KOPT-K1 (cell line): ENCODE measurements around the gene DUSP5.

ENCODE experiments used
- H3K27ac ChIP-seq: fragments of 200-600 bp; sonication (generic); 2 replicates; pipeline ENCODE4 v1.5.1; 2016; ENCODE audit warnings: antibody characterized with exemption, mild to moderate bottlenecking, low read depth, low read length; ENCODE audit not compliant: poor library complexity, severe bottlenecking
- H3K36me3 ChIP-seq: fragments of 200-600 bp; sonication (generic); 2 replicates; pipeline ENCODE4 v1.5.1; 2017; ENCODE audit warnings: antibody characterized with exemption, mild to moderate bottlenecking, low read length, moderate library complexity; ENCODE audit not compliant: insufficient read depth
- H3K9me3 ChIP-seq: fragments of 200-600 bp; sonication (generic); 2 replicates; pipeline ENCODE4 v1.5.1; 2017; ENCODE audit warnings: antibody characterized with exemption, low read length, mild to moderate bottlenecking; ENCODE audit not compliant: insufficient read depth, poor library complexity, severe bottlenecking

The DUSP5 gene

DNA sequence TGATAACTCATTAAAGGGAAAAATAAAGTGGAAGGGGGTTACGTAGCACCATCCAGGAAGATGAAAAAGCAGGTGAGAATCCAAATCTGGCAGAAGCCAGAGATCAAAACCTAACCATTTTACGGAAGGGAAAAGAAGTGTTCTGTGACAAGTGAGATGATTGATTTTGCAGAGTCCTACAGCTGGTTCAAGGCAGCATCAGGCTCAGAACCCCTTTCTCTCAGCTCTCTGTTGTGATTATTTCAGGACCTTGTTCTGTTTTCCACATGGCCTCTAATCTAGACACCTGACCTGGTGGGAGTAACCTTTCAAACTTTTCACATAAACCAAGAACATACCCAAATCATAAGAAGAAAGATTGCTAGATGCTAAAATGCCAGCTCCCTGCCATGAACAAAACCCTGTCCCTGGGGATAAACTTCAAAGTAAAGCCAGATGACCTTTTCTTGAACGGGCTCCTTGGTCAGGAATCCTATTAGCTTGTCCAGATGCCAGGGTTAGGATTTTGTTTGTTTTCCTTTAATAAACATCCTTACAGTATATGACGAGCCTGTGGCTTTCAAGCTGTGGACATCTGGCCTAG, 5.9 kb downstream of the DUSP5 start:
- H3K9me3 ChIP-seq: no peaks in the 10 kb centered on the region
- no peak overlapping the region for H3K27ac ChIP-seq
- H3K36me3 ChIP-seq: no peaks in the 10 kb centered on the region

DNA sequence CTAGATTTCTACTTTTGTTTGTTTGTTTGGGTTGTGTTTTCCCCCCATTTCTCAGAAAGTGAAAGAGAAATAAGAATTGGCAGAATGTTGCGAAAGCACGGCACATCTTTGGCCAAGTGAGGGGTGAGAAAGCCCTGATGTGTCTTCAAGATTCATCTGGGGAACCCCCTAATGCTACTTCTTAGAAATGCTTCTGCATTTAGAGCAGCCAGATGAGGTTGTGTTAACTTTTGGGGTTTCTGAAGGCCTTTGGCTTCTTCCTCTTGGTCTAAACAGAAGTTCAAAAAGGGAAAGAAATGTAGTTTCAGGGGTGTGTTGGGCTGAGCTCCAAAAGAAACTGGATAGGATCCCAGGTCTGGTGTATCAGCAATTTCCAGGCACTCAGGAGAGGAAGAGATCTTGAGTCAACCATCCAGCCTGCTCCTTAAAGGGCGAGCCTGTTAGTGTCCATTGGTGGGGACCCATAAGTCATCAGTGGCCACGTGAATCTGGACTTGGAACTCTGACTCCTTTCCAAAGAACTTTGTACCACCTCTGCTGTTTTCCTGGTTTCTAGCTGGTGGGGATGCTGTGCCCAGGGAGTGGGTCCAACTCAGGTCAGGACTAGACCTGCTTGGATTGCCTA, 6.5 kb downstream of the DUSP5 start:
- Histone ChIP-seq H3K36me3 (no peaks in the 10 kb centered on the region), H3K9me3 (no peaks in the 10 kb centered on the region), H3K27ac (no peak overlapping the region)

DNA sequence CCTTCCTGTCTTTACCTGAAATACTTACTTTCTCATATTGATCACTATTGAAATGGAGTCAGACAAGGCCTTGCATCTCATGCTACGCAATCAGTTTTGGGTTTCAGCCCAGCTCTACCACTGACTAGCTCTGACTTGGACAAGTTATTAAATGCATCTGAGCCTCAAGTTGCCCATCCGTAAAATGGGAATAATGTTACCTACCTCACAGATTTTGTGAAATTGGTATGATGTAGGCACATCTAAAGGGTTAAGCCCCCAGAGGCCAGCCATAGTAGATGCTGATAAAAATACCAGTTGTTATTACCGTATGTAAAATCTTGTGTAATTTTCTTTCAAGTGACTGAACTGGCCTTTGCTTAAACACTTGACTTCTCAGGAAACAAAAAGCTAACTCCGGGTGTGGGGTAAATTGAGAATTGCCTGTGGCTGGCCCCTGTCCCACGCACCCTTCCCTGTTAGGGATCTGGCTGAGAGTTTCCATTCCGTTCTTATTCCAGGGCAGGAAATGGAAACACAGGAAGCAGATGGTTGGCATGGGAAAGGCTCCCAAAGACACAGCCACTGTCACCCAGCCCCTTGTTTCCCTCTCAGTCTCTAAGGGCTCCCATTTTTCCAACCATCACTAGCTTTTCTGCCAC, 7.5 kb downstream of the DUSP5 start:
- H3K27ac ChIP-seq: no peak overlapping the region
- H3K36me3 ChIP-seq: no peaks in the 10 kb centered on the region
- H3K9me3 ChIP-seq: no peaks in the 10 kb centered on the region

DNA sequence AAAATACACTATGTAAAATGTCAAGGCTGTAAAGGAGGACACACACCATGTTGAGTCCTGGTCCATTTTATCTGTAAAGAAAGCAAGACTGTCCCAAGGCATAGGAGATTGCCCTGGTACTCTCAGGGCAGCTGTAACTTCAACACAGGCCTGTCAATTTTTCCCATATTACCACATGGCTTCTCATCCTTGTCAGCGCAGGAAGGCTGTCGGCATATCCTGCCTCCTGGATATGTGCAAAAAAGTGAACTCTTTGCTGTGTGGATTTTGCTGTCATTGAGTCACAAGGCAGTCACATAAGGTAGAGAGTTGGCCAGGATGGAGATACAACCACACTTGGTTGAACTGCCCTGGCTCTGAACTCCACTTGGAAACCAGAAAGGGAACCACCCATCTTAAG, 8.7 kb downstream of the DUSP5 start:
- no peaks in the 10 kb centered on the region for H3K9me3 ChIP-seq
- no peaks in the 10 kb centered on the region for H3K36me3 ChIP-seq
- no peak overlapping the region for H3K27ac ChIP-seq

DNA sequence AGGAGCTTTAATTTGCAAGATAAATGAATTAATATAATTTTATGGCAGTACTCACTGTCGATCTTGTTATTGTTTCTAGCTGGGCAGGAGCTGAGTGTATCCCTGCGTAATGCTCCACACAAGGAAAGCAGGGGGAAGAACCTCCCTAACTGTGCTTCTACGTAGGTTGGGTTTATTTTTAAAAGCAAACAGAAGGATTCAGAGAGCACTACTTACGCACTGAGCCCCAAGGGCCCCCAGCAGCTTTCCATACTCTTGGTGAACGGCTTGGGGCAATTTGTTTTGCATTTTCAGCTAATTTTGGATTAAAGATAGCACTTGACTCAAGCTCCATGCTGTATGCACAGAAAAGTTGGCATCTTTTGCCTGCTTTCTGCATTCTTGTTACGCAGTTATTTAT, 9.6 kb downstream of the DUSP5 start:
- Histone ChIP-seq H3K9me3 (no peaks in the 10 kb centered on the region), H3K27ac (no peak overlapping the region), H3K36me3 (no peaks in the 10 kb centered on the region)

DNA sequence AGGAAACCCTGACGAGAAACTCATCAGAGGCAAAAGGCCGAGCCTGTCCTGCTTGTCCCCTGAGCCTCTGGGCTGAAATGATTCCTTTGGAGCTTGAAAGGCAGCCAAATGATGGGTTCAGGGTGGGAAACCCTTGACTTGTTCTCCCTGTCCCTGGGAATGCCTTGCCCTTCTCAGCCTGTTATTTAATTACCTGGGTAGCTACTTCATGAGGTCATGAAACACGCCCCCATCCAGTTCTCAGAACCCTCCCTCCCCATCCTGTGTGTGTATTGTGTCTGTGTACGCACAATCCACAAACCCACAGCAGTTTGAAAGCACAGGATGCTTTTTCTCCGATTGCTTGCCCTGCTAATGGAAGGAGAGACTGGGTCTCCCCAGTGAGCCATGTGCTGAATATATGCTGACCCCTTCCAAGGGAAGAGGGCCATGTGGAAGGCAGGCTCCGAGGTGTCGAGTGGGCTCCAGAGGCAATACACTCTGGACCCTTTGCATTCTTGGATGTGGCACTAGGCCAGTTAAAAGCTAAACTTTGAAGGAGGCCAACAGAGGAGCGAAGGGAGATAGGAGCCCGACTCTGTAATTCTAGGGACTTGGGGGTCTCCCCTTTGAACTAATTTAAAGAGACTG, 10.6 kb downstream of the DUSP5 start:
- Histone ChIP-seq H3K27ac (no peak overlapping the region), H3K9me3 (no peaks in the 10 kb centered on the region), H3K36me3 (no peaks in the 10 kb centered on the region)

DNA sequence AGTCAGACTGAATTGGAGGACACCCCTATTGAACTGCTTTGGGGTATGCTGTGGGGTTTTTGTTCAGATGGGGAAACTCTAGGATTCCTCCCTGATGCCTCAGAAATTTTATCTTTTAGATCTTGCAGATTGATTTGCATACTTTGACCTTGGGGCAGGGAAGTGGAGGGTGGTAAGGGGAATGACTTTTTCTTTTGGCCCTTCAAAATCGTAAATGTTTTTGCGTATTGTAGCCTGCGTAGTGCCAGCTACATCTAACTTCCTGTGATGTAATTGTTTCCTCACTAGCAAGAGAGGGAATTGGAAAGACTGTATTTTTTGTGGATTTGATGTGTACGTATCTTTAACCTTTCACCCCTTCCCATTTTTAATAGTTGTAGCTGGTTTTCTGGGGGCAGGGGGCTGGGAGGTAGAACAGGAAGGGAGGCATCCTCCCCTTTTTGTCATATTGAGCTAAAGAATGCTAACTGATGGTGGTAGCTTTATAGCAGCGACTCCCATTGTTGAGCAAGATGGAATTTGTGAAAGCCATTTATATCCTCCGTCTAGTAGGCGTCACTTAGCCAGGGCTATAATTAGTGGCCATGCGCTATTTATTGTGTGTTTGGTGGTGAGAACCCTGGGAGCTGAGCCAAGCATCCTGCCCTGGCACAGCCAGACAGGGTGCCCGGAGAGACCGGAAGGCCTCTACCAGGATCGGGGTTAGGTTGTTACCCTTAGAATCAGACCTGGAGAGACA, 11.3 kb downstream of the DUSP5 start:
- no peaks in the 10 kb centered on the region for H3K36me3 ChIP-seq

DNA sequence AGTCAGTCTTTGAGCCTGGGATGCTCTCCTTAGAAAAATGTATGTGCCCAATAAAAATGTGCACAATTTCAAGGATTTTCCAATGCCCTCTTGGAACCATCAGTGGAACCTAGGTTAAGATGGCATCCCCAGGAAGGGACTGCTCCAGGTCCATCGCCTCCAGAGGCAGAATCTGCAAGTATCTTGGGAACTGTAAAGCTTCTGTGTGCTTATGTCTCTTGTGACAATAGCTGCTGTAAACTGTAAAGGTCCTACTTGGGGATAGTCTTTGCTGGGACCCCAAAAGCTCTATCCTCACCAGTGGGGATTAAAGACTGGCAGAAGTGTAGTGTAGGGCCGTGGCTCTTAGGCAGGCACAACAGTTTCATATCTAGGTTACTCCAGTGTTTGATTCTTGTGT, 11.9 kb downstream of the DUSP5 start:
- H3K36me3 ChIP-seq: no peaks in the 10 kb centered on the region
- H3K27ac ChIP-seq: no peak overlapping the region
- H3K9me3 ChIP-seq: no peaks in the 10 kb centered on the region

More for the DNA sequence above, 11.3 kb downstream of the DUSP5 start:
- no peak overlapping the region for H3K27ac ChIP-seq
- no peaks in the 10 kb centered on the region for H3K9me3 ChIP-seq

DNA sequence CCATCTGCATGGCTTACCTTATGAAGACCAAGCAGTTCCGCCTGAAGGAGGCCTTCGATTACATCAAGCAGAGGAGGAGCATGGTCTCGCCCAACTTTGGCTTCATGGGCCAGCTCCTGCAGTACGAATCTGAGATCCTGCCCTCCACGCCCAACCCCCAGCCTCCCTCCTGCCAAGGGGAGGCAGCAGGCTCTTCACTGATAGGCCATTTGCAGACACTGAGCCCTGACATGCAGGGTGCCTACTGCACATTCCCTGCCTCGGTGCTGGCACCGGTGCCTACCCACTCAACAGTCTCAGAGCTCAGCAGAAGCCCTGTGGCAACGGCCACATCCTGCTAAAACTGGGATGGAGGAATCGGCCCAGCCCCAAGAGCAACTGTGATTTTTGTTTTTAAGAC, 12.4 kb downstream of the DUSP5 start:
- H3K9me3 ChIP-seq: no peaks in the 10 kb centered on the region
- H3K27ac ChIP-seq: no peak overlapping the region
- H3K36me3 ChIP-seq: no peaks in the 10 kb centered on the region

DNA sequence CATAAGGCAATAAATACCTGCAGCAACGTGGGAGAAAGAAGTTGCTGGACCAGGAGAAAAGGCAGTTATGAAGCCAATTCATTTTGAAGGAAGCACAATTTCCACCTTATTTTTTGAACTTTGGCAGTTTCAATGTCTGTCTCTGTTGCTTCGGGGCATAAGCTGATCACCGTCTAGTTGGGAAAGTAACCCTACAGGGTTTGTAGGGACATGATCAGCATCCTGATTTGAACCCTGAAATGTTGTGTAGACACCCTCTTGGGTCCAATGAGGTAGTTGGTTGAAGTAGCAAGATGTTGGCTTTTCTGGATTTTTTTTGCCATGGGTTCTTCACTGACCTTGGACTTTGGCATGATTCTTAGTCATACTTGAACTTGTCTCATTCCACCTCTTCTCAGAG, 13.0 kb downstream of the DUSP5 start:
- H3K36me3 ChIP-seq: no peaks in the 10 kb centered on the region
- no peaks in the 10 kb centered on the region for H3K9me3 ChIP-seq
- H3K27ac ChIP-seq: no peak overlapping the region

DNA sequence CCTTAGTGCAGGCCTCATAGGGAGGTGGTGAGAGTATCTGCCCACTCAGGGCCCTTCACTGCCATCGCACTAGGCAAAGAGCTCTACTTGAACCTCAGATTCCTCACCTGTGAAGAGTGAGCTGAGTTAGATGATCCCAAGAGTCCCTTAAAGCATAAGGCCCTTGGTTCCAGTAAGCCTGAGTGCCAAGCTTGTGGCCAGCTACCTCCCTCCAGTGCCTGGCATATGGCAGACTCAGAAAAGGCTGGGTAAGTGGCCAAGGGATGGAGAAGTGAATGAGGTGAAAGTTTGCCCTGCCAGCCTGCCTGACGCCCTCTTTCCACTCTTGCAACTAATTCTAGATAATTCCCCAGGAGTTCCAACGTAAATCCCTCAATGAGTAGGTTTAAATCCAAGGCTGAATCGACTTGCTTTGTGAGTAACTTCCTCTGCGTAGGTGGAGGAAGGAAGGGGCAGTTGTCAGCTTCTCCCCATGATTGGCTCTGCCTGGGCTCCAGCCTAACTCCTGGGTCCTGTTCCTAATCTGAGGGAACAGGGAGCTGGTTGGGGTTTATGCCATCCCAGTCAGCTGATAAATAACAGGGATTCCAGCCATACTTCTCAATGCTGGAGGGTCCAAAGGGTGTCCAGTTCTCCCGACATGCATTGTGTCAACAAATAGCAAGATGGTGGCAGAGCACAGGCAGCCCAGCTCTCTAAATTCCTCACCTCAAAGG, 14.2 kb downstream of the DUSP5 start:
- Histone ChIP-seq H3K27ac (no peak overlapping the region), H3K9me3 (no peaks in the 10 kb centered on the region)

DNA sequence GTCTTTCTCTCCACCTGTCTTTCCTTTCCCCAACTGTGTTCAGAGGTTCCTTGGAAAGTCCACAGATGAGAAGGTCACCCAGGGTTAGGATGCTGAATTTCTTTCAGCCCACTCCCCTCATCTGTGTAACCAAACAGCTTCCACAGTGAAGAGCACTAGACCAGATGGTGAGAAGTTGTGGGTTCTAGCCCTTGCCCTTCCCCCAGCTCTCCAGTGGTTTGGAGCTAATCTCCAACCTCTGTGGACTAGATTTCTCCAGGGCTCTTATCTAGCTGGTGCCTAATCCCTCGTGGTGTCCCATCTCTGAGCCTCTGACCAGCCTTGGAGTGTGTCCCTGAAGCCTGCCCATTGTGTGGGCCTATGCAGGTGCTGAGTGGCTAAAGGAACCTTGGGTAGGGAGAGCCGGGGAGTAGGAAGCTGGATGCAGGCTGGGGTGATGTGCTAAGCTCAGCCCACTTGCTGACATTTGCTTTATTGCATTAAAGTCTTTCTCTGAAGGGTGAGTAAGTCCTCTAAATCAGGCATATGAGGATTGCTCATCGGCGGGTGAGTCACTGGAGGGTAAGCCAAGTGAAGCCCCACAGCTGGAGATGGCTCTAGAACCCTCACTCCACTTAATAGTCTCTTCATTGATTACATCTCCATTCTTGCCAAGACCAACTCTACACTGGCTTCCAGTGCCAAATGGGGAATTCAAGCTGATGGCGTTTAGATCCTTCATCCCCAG, 14.9 kb downstream of the DUSP5 start:
- Histone ChIP-seq H3K36me3 (no peaks in the 10 kb centered on the region), H3K9me3 (no peaks in the 10 kb centered on the region), H3K27ac (no peak overlapping the region)

More for the DNA sequence above, 14.2 kb downstream of the DUSP5 start:
- no peaks in the 10 kb centered on the region for H3K36me3 ChIP-seq

DNA sequence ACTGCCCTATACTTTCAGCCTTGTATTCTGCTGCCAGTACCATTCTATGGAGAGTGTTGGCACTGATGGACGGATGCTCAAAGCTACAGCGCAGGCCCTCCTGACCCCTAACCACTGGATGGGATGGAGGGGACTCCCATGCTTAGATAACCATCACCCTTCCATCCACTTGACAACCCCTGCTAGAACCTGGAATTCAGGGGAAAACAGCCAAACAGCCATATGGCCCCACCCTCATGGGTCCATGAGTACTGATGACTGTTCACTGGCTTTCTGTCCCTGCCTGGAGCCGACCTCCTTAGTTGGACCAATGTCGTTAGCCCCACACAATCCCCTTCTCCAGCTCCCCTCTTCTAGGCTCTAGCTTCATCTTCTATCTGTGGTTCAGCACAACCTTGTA, 16.2 kb downstream of the DUSP5 start:
- H3K9me3 ChIP-seq: no peaks in the 10 kb centered on the region
- H3K36me3 ChIP-seq: no peaks in the 10 kb centered on the region
- no peak overlapping the region for H3K27ac ChIP-seq

DNA sequence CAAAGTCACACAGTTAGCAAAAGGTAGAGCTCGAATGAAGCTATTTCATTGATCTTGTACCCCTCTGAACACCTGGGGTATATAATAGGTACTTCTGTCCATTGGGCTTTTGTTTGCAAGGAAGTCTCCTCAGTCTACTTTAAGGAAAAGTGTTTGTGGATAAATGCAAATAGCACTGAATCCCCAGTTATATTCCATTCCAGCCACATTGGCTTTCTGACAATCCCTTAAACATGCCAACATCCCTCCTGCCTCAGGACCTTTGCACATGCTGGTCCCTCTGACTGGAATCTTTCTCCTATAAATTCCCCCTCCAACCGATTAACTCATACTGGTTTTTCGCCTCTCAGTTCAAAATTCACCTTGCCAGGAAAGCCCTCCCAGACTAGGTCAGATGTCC, 17.1 kb downstream of the DUSP5 start:
- H3K27ac ChIP-seq: no peak overlapping the region
- no peaks in the 10 kb centered on the region for H3K9me3 ChIP-seq
- no peaks in the 10 kb centered on the region for H3K36me3 ChIP-seq
